Fibroblast of lung (primary cell): Measurements from ENCODE around the gene VTI1A. TPM values are rescaled to one million over a fixed set of nuclear protein-coding genes. Genes with fewer than 3 reads are reported as not detected.

Experiments
- DNase-seq, 2 donors: peaks; one replicate each; pipeline versions ENCODE4 v3.0.0 to v3.0.0-alpha.2; 2010; ENCODE audit warnings: low read depth in 2 of 2
- H2AFZ ChIP-seq: 2 replicates; pipeline ENCODE4 v1.5.1; 2012; ENCODE audit warnings: low read length, control low read depth, inconsistent platforms
- H3K27ac ChIP-seq: 2 replicates; pipeline ENCODE4 v1.5.1; 2011; ENCODE audit warnings: low read length, control low read depth; ENCODE audit not compliant: insufficient read depth
- H3K27me3 ChIP-seq: 2 replicates; pipeline ENCODE4 v1.5.1; 2011; ENCODE audit warnings: mild to moderate bottlenecking, low read length; ENCODE audit not compliant: control insufficient read depth, insufficient read depth
- H3K36me3 ChIP-seq: 2 replicates; pipeline ENCODE4 v1.5.1; 2011; ENCODE audit warnings: low read length; ENCODE audit not compliant: control insufficient read depth, insufficient read depth
- H3K4me1 ChIP-seq: 2 replicates; pipeline ENCODE4 v1.5.1; 2011; ENCODE audit warnings: low read length; ENCODE audit not compliant: control insufficient read depth, insufficient read depth; ENCODE audit errors: extremely low read depth
- H3K4me2 ChIP-seq: 2 replicates; pipeline ENCODE4 v1.5.1; 2011; ENCODE audit warnings: low read length, control low read depth; ENCODE audit not compliant: insufficient read depth; ENCODE audit errors: extremely low read depth
- H3K4me3 ChIP-seq, 4 experiments: fragments of 200-600 bp in 1 of 4; sonication (generic) in 1 of 4; replicated peaks in 1 of 4; 2 replicates each; pipeline ENCODE4 v1.5.1; 2011 to 2016; ENCODE audit warnings: low read length in 4 of 4, low read depth in 3 of 4, mild to moderate bottlenecking in 3 of 4, control low read depth in 2 of 4, inconsistent platforms in 1 of 4, mixed read lengths in 1 of 4; ENCODE audit not compliant: insufficient read depth in 1 of 4; ENCODE audit errors: control extremely low read depth in 1 of 4
- H3K79me2 ChIP-seq: 2 replicates; pipeline ENCODE4 v1.5.1; 2012; ENCODE audit warnings: mild to moderate bottlenecking, low read length, inconsistent platforms; ENCODE audit not compliant: control insufficient read depth, insufficient read depth
- H3K9ac ChIP-seq: 2 replicates; pipeline ENCODE4 v1.5.1; 2011; ENCODE audit warnings: mild to moderate bottlenecking, low read length, control low read depth; ENCODE audit not compliant: insufficient read depth
- H3K9me3 ChIP-seq: 2 replicates; pipeline ENCODE4 v1.5.1; 2012; ENCODE audit warnings: low read depth, low read length; ENCODE audit not compliant: control insufficient read depth, insufficient read depth
- H4K20me1 ChIP-seq: 2 replicates; pipeline ENCODE4 v1.5.1; 2011; ENCODE audit warnings: low read length; ENCODE audit not compliant: control insufficient read depth, insufficient read depth; ENCODE audit errors: extremely low read depth
- EZH2 ChIP-seq: IDR thresholded peaks from 2 replicates; pipeline ENCODE4 v1.5.1; 2012; ENCODE audit warnings: low read length, control low read depth, mild to moderate bottlenecking; ENCODE audit errors: missing control alignments
- polyA plus RNA-seq, 2 donors: library from polyadenylated mRNA; depleted of rRNA in 1 of 2; stranded (reverse) in 1 of 2; unstranded in 1 of 2; fragments of >200 nt; gene quantifications; 2 replicates each; pipeline ENCODE4 v1.2.1, GENCODE V29; 2011 to 2012; ENCODE audit warnings: missing spikeins in 1 of 2
- total RNA-seq: library from RNA; depleted of rRNA; stranded (reverse); fragments of >200 nt; gene quantifications from 2 replicates; pipeline ENCODE4 v1.2.1, GENCODE V29; 2014
- TF ChIP-seq, protein P1 (sequence below), 2 donors: IDR thresholded peaks in 1 of 2; conservative IDR thresholded peaks in 1 of 2; 1 replicate in 1 of 2; 2 replicates in 1 of 2; pipeline ENCODE4 v1.5.1; 2011 to 2012; ENCODE audit warnings: low read length in 2 of 2, control low read depth in 1 of 2, inconsistent platforms in 1 of 2, low read depth in 1 of 2, mild to moderate bottlenecking in 1 of 2

VTI1A gene
- total and polyA plus RNA-seq, 2 donors (not counting 1 experiment from before 2014, with no cell fraction given): 19.1 to 30.9 TPM

GRCh38 chr10:112851181-112851580 lies 404.2 kb downstream of the VTI1A start:
- Histone ChIP-seq H3K4me3 (no peak overlapping the region), H3K4me2 (no peak overlapping the region), H3K27ac (no peak overlapping the region), H3K9ac (no peak overlapping the region), H3K79me2 (no peaks in the 10 kb centered on the region), H3K9me3 (no peaks in the 10 kb centered on the region), H3K27me3 (no peaks in the 10 kb centered on the region), H2AFZ (no peak overlapping the region), H3K36me3 (no peaks in the 10 kb centered on the region), H4K20me1 (no peaks in the 10 kb centered on the region), H3K4me1 (no peaks in the 10 kb centered on the region)
- no peak for DNase-seq
- TF ChIP-seq EZH2: no peak
- TF ChIP-seq, protein P1, sequence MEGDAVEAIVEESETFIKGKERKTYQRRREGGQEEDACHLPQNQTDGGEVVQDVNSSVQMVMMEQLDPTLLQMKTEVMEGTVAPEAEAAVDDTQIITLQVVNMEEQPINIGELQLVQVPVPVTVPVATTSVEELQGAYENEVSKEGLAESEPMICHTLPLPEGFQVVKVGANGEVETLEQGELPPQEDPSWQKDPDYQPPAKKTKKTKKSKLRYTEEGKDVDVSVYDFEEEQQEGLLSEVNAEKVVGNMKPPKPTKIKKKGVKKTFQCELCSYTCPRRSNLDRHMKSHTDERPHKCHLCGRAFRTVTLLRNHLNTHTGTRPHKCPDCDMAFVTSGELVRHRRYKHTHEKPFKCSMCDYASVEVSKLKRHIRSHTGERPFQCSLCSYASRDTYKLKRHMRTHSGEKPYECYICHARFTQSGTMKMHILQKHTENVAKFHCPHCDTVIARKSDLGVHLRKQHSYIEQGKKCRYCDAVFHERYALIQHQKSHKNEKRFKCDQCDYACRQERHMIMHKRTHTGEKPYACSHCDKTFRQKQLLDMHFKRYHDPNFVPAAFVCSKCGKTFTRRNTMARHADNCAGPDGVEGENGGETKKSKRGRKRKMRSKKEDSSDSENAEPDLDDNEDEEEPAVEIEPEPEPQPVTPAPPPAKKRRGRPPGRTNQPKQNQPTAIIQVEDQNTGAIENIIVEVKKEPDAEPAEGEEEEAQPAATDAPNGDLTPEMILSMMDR (conservative IDR thresholded peaks at IDR 0.05 in 1 of 2, IDR thresholded peaks at IDR 0.05 in 1 of 2; ENCODE audit: low read depth in 1 of 2, low read length in 2 of 2): no peak

GRCh38 chr10:112851588-112852211 lies 404.7 kb downstream of the VTI1A start:
- Histone ChIP-seq H3K27me3 (no peaks in the 10 kb centered on the region), H2AFZ (no peak overlapping the region), H3K4me2 (no peak overlapping the region), H3K36me3 (no peaks in the 10 kb centered on the region), H3K9ac (no peak overlapping the region), H3K4me1 (no peaks in the 10 kb centered on the region), H4K20me1 (no peaks in the 10 kb centered on the region), H3K27ac (no peak overlapping the region), H3K4me3 (no peak overlapping the region), H3K9me3 (no peaks in the 10 kb centered on the region), H3K79me2 (no peaks in the 10 kb centered on the region)
- TF ChIP-seq, protein P1 (conservative IDR thresholded peaks at IDR 0.05 in 1 of 2, IDR thresholded peaks at IDR 0.05 in 1 of 2; ENCODE audit: low read depth in 1 of 2, low read length in 2 of 2): no peak
- no peak for TF ChIP-seq EZH2
- no peak for DNase-seq

DNA sequence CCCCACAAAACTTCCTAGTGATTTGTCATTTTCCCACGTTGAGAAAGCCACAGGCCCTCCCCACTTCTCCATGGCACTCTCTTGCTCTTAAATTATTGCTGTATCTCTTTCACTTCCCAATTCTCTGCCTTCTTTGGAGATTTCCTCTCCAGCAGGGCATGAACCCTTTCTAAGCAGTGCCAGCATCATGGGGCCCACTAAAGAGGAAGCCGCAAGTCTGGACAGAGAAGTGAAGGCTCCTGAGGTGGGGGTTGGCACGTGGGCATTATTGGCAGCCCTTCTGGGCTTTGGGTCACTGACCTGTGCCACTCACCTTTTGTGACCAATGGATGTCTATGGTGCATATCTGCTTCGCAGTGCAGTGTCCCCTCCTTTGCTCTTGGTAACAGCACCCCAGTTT lies 405.3 kb downstream of the VTI1A start:
- H3K9ac ChIP-seq: no peak overlapping the region
- H3K9me3 ChIP-seq: no peaks in the 10 kb centered on the region
- no peaks in the 10 kb centered on the region for H3K27me3 ChIP-seq
- TF ChIP-seq EZH2: no peak
- TF ChIP-seq, protein P1 (conservative IDR thresholded peaks at IDR 0.05 in 1 of 2, IDR thresholded peaks at IDR 0.05 in 1 of 2; ENCODE audit: low read depth in 1 of 2, low read length in 2 of 2): no peak
- no peaks in the 10 kb centered on the region for H3K4me1 ChIP-seq
- no peaks in the 10 kb centered on the region for H3K36me3 ChIP-seq
- no peak overlapping the region for H3K4me2 ChIP-seq
- no peaks in the 10 kb centered on the region for H4K20me1 ChIP-seq
- H3K27ac ChIP-seq: no peak overlapping the region
- H2AFZ ChIP-seq: no peak overlapping the region
- no peak overlapping the region for H3K4me3 ChIP-seq
- H3K79me2 ChIP-seq: no peaks in the 10 kb centered on the region
- no peak for DNase-seq
